Endodermal cell (in vitro differentiated cells): ENCODE measurements around the gene MORC1. TPM values are rescaled to one million over a fixed set of nuclear protein-coding genes. Genes with fewer than 3 reads are reported as not detected.

Source experiments
- DNase-seq: peaks from one replicate; pipeline ENCODE4 v3.0.0-alpha.2; 2017
- H3K27ac ChIP-seq: 2 replicates; pipeline ENCODE4 v1.5.1; 2013; ENCODE audit warnings: mild to moderate bottlenecking, low read depth, low read length, moderate library complexity
- H3K27me3 ChIP-seq: 2 replicates; pipeline ENCODE4 v1.6.1; 2013; ENCODE audit warnings: mild to moderate bottlenecking, low read length, moderate library complexity; ENCODE audit not compliant: insufficient read depth, control insufficient read depth, poor library complexity, severe bottlenecking
- H3K36me3 ChIP-seq: 2 replicates; pipeline ENCODE4 v1.7.0; 2013; ENCODE audit warnings: mild to moderate bottlenecking, low read length, moderate library complexity; ENCODE audit not compliant: control insufficient read depth, insufficient read depth
- H3K4me1 ChIP-seq: one replicate; pipeline ENCODE4 v1.7.0; 2013; ENCODE audit warnings: low read length; ENCODE audit not compliant: control insufficient read depth, insufficient read depth
- H3K4me3 ChIP-seq: 2 replicates; pipeline ENCODE4 v1.5.1; 2013; ENCODE audit warnings: mild to moderate bottlenecking, low read length, moderate library complexity
- H3K9ac ChIP-seq: 2 replicates; pipeline ENCODE4 v1.6.1; 2013; ENCODE audit warnings: mild to moderate bottlenecking, low read length, moderate library complexity; ENCODE audit not compliant: poor library complexity, severe bottlenecking; ENCODE audit errors: extremely low read depth
- H3K9me3 ChIP-seq: 2 replicates; pipeline ENCODE4 v1.6.1; 2013; ENCODE audit warnings: mild to moderate bottlenecking, low read length, moderate library complexity; ENCODE audit not compliant: control insufficient read depth
- H3K27ac Mint-ChIP-seq: 2 replicates; pipeline ENCODE4 v1.8.0; 2020; ENCODE audit warnings: mixed read lengths
- H3K27me3 Mint-ChIP-seq: 2 replicates; pipeline ENCODE4 v1.8.0; 2021; ENCODE audit warnings: mild to moderate bottlenecking, mixed read lengths; ENCODE audit not compliant: insufficient read depth
- H3K36me3 Mint-ChIP-seq: 2 replicates; pipeline ENCODE4 v1.8.0; 2020; ENCODE audit warnings: low read depth, mixed read lengths
- H3K4me1 Mint-ChIP-seq: 2 replicates; pipeline ENCODE4 v1.8.0; 2020; ENCODE audit warnings: mixed read lengths
- H3K4me3 Mint-ChIP-seq: 2 replicates; pipeline ENCODE4 v1.8.0; 2020; ENCODE audit warnings: mild to moderate bottlenecking, moderate library complexity, mixed read lengths
- H3K9me3 Mint-ChIP-seq: 2 replicates; pipeline ENCODE4 v1.8.0; 2020; ENCODE audit warnings: mild to moderate bottlenecking, mixed read lengths
- WGBS, 2 experiments: methylation state at CpG; one replicate each; pipeline versions ENCODE4 v1.1.5 to v1.1.7; 2013; ENCODE audit warnings: missing lambda C conversion rate in 2 of 2, mixed read lengths in 1 of 2; ENCODE audit not compliant: insufficient coverage in 1 of 2, insufficient read length in 1 of 2; 5-methylcytosine and 5-hydroxymethylcytosine counted together
- total RNA-seq, 2 donors: library from RNA; stranded (reverse); fragmentation: NEBNext Ultra II Directional in 1 of 2; extraction: Animal tissue kit (Norgen Biotek cat#: 25700) in 1 of 2; gene quantifications; 2 replicates in 1 of 2; 3 replicates in 1 of 2; pipeline ENCODE4 v1.2.1, GENCODE V29; 2021
- TF ChIP-seq, protein P1 (sequence below): fragments of 200-600 bp; sonication (generic); conservative IDR thresholded peaks from 2 replicates; pipeline ENCODE4 v1.5.0; 2021; ENCODE audit warnings: antibody characterized with exemption, mild to moderate bottlenecking

MORC1 gene
- total RNA-seq, 2 donors from 2014 or later, result not detected

DNA sequence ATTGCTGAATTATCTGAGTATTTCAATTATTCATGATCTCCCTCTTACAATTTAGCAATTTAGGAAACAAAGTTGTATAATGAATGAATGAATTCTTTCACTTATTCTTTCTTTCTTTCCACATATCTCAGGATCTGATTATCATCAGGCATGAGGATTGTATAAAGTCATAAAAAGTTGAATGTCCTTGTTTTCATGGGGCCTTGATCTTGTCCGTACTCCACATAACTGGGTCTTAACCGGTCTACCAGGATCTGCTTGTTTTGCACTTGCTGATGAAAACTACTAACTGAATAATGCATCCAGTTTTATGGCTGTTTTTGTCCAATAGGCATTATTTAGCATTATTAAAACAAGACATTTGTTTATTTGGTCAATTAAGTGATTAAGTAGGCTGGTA is 31.1 kb upstream of the MORC1 start:
- no peaks in the 10 kb centered on the region for H3K36me3 ChIP-seq
- WGBS, 2 experiments, result 92% methylated on average over 2 of the region's 2 CpGs; no CpG with 5 or more reads in 1 of the 2 experiments
- H3K9ac ChIP-seq, result no peak overlapping the region
- TF ChIP-seq, protein P1, sequence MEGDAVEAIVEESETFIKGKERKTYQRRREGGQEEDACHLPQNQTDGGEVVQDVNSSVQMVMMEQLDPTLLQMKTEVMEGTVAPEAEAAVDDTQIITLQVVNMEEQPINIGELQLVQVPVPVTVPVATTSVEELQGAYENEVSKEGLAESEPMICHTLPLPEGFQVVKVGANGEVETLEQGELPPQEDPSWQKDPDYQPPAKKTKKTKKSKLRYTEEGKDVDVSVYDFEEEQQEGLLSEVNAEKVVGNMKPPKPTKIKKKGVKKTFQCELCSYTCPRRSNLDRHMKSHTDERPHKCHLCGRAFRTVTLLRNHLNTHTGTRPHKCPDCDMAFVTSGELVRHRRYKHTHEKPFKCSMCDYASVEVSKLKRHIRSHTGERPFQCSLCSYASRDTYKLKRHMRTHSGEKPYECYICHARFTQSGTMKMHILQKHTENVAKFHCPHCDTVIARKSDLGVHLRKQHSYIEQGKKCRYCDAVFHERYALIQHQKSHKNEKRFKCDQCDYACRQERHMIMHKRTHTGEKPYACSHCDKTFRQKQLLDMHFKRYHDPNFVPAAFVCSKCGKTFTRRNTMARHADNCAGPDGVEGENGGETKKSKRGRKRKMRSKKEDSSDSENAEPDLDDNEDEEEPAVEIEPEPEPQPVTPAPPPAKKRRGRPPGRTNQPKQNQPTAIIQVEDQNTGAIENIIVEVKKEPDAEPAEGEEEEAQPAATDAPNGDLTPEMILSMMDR, result no peak
- DNase-seq, result no peak
- no peaks in the 10 kb centered on the region for H3K4me1 ChIP-seq
- H3K27me3 Mint-ChIP-seq, result no peaks in the 10 kb centered on the region
- H3K27ac ChIP-seq, result no peak overlapping the region
- H3K27ac Mint-ChIP-seq, result no peak overlapping the region
- H3K4me3 ChIP-seq, result no peak overlapping the region
- H3K9me3 ChIP-seq, result no peaks in the 10 kb centered on the region
- H3K27me3 ChIP-seq, result no peaks in the 10 kb centered on the region
- H3K4me3 Mint-ChIP-seq, result no peak overlapping the region
- H3K4me1 Mint-ChIP-seq, result no peaks in the 10 kb centered on the region
- no peaks in the 10 kb centered on the region for H3K36me3 Mint-ChIP-seq
- no peaks in the 10 kb centered on the region for H3K9me3 Mint-ChIP-seq

DNA sequence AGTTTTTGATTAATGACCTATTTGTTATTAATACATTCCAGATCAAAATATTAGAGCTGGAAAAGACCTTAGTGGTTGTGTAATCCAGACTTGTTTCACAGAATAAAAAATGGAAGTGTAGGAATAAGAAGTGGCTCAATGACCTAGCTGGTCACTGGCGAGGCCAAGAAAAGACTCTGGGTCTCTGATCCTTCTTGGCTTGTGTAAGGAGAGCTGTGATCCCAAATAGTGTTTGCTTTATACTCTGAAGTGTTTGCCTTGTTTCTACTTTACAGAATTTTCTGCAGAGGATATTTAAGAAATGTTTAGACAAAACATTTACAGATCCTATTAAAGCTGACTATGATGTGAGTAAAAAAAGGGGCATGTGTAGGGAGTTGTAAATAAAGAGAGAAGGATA is 25.7 kb upstream of the MORC1 start:
- no peak overlapping the region for H3K4me3 Mint-ChIP-seq
- no peak overlapping the region for H3K4me3 ChIP-seq
- no peaks in the 10 kb centered on the region for H3K9me3 ChIP-seq
- H3K27ac ChIP-seq, result no peak overlapping the region
- no peak for DNase-seq
- no peaks in the 10 kb centered on the region for H3K27me3 ChIP-seq
- no peaks in the 10 kb centered on the region for H3K4me1 ChIP-seq
- H3K27me3 Mint-ChIP-seq, result no peaks in the 10 kb centered on the region
- H3K36me3 Mint-ChIP-seq, result no peaks in the 10 kb centered on the region
- no peaks in the 10 kb centered on the region for H3K36me3 ChIP-seq
- no peak overlapping the region for H3K27ac Mint-ChIP-seq
- H3K9ac ChIP-seq, result no peak overlapping the region
- TF ChIP-seq, protein P1, result no peak
- peaks cover 3% of the 10 kb centered on the region for H3K4me1 Mint-ChIP-seq
- WGBS, 2 experiments, result 91 to 100% methylated on average over 1 of the region's 1 CpG
- no peaks in the 10 kb centered on the region for H3K9me3 Mint-ChIP-seq

DNA sequence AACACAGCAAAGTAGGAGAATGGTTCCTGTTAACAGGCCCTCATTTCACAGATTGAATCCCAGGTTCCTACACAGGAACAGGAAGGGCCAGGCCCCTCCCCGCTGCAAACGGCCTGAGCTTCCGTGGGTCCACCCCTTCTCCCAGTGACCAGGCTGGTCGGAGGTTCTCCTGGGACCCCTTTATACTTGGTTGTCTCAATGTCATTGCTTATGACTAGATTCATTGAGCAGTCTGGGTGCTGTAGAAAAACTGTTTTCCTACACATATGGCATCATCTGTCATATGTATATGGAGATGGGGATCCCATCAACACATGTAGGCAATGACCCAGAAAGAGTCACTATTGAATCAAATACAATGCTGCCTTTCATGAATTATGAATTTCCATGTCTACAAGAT is 22.4 kb upstream of the MORC1 start:
- H3K36me3 ChIP-seq, result no peaks in the 10 kb centered on the region
- no peaks in the 10 kb centered on the region for H3K4me1 ChIP-seq
- Mint-ChIP-seq H3K4me1 (peaks cover 3% of the 10 kb centered on the region), H3K9me3 (no peaks in the 10 kb centered on the region), H3K27ac (no peak overlapping the region), H3K36me3 (no peaks in the 10 kb centered on the region), H3K4me3 (no peak overlapping the region), H3K27me3 (no peaks in the 10 kb centered on the region)
- no peak overlapping the region for H3K9ac ChIP-seq
- no peaks in the 10 kb centered on the region for H3K27me3 ChIP-seq
- H3K9me3 ChIP-seq, result no peaks in the 10 kb centered on the region
- H3K27ac ChIP-seq, result no peak overlapping the region
- 91% methylated on average over 4 of the region's 4 CpGs; no CpG with 5 or more reads in 1 of the 2 experiments for WGBS, 2 experiments
- no peak overlapping the region for H3K4me3 ChIP-seq
- TF ChIP-seq, protein P1, result no peak
- DNase-seq, result no peak
